ENCODE measurements around the gene HLA-DOB.

DNA sequence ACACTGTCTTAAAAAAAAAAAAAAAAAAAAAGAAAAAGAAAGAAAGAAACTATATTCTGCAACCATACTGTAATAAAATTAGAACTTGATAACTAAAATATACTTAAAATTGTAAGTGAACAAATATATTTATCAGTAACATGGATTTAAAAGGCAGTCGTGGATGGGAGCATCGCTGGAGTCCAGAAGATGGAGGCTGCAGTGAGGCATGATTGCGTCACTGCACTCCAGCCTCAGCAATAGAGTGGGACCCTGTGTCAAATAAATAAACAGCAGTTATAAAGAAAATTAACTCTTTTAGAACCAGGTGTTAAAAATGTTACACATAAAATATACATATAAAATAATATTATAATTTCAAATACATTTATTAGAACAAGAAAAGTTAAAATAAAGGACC is 45.9 kb upstream of the HLA-DOB start:
- TF ChIP-seq RAD51 (IDR thresholded peaks at IDR 0.05) (no peak), SMC3 (IDR thresholded peaks at IDR 0.05; ENCODE audit: borderline replicate concordance, low read length) (no peak), IKZF1 (conservative IDR thresholded peaks at IDR 0.05) (no peak), MXI1 (IDR thresholded peaks at IDR 0.05; ENCODE audit: low read depth, low read length) (no peak), KLF5 (IDR thresholded peaks at IDR 0.05; ENCODE audit: partially characterized antibody) (no peak), YY1 (IDR thresholded peaks at IDR 0.05; ENCODE audit: low read depth, low read length) (no peak), CREM (IDR thresholded peaks at IDR 0.05; ENCODE audit: low read depth) (no peak), ESRRA (IDR thresholded peaks at IDR 0.05; ENCODE audit: low read length) (no peak), FOXM1 (IDR thresholded peaks at IDR 0.05; ENCODE audit: low read depth, low read length) (no peak), TAF1 (IDR thresholded peaks at IDR 0.05; ENCODE audit: borderline replicate concordance, low read depth, low read length) (no peak)
- TF ChIP-seq, protein P1, sequence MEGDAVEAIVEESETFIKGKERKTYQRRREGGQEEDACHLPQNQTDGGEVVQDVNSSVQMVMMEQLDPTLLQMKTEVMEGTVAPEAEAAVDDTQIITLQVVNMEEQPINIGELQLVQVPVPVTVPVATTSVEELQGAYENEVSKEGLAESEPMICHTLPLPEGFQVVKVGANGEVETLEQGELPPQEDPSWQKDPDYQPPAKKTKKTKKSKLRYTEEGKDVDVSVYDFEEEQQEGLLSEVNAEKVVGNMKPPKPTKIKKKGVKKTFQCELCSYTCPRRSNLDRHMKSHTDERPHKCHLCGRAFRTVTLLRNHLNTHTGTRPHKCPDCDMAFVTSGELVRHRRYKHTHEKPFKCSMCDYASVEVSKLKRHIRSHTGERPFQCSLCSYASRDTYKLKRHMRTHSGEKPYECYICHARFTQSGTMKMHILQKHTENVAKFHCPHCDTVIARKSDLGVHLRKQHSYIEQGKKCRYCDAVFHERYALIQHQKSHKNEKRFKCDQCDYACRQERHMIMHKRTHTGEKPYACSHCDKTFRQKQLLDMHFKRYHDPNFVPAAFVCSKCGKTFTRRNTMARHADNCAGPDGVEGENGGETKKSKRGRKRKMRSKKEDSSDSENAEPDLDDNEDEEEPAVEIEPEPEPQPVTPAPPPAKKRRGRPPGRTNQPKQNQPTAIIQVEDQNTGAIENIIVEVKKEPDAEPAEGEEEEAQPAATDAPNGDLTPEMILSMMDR (IDR thresholded peaks at IDR 0.05 in 2 of 3, conservative IDR thresholded peaks at IDR 0.05 in 1 of 3; ENCODE audit: control insufficient read depth in 2 of 3, extremely low read depth in 1 of 3, insufficient read depth in 1 of 3, low read depth in 3 of 3, low read length in 3 of 3): no peak
- TF ChIP-seq, protein P2, sequence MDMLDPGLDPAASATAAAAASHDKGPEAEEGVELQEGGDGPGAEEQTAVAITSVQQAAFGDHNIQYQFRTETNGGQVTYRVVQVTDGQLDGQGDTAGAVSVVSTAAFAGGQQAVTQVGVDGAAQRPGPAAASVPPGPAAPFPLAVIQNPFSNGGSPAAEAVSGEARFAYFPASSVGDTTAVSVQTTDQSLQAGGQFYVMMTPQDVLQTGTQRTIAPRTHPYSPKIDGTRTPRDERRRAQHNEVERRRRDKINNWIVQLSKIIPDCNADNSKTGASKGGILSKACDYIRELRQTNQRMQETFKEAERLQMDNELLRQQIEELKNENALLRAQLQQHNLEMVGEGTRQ (IDR thresholded peaks at IDR 0.05; ENCODE audit: borderline replicate concordance, low read depth, low read length): no peak
- TF ChIP-seq, protein P3, sequence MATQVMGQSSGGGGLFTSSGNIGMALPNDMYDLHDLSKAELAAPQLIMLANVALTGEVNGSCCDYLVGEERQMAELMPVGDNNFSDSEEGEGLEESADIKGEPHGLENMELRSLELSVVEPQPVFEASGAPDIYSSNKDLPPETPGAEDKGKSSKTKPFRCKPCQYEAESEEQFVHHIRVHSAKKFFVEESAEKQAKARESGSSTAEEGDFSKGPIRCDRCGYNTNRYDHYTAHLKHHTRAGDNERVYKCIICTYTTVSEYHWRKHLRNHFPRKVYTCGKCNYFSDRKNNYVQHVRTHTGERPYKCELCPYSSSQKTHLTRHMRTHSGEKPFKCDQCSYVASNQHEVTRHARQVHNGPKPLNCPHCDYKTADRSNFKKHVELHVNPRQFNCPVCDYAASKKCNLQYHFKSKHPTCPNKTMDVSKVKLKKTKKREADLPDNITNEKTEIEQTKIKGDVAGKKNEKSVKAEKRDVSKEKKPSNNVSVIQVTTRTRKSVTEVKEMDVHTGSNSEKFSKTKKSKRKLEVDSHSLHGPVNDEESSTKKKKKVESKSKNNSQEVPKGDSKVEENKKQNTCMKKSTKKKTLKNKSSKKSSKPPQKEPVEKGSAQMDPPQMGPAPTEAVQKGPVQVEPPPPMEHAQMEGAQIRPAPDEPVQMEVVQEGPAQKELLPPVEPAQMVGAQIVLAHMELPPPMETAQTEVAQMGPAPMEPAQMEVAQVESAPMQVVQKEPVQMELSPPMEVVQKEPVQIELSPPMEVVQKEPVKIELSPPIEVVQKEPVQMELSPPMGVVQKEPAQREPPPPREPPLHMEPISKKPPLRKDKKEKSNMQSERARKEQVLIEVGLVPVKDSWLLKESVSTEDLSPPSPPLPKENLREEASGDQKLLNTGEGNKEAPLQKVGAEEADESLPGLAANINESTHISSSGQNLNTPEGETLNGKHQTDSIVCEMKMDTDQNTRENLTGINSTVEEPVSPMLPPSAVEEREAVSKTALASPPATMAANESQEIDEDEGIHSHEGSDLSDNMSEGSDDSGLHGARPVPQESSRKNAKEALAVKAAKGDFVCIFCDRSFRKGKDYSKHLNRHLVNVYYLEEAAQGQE (IDR thresholded peaks at IDR 0.05; ENCODE audit: low read depth, low read length): no peak

Data from GM12878 (cell line).